ENCODE results near the gene NYNRIN. TPM values are rescaled to one million over a fixed set of nuclear protein-coding genes. Genes with fewer than 3 reads are reported as not detected.

NYNRIN gene
- total RNA-seq, 4 donors from 2014 or later, result 3.2 to 15.5 (median 10.3) TPM

DNA sequence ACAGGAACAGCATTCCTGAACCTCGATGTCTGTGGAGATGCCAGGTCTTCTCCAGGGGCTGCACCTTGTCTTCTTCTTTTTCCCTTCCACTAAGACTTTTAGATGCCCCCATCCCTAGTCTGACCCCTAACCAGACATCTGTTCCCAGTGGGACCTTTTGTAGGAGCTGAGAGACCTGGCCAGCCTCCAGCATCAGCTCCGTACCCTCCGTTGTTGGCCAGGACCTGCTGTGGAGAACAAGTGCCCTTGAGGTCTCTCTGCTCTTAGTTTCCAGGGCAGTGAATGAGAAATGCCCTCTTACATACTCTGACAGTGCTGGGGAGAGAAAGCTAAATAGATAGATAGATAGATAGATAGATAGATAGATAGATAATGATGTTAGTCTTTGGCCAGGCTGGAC lies 60.5 kb downstream of the NYNRIN start:
- H3K4me1 ChIP-seq, result no peaks in the 10 kb centered on the region
- H3K9me3 ChIP-seq, result no peaks in the 10 kb centered on the region
- H3K27me3 ChIP-seq, result no peaks in the 10 kb centered on the region
- DNase-seq, result no peak
- H3K27ac ChIP-seq, result no peak overlapping the region
- H3K36me3 ChIP-seq, result no peaks in the 10 kb centered on the region
- no peak for TF ChIP-seq CTCF (IDR thresholded peaks at IDR 0.05)
- TF ChIP-seq POLR2A (IDR thresholded peaks at IDR 0.05), result no peak
- H3K4me3 ChIP-seq, result no peak overlapping the region

GRCh38 chr14:24461336-24461735 lies 62.5 kb downstream of the NYNRIN start:
- no peaks in the 10 kb centered on the region for H3K36me3 ChIP-seq
- TF ChIP-seq POLR2A (IDR thresholded peaks at IDR 0.05) (no peak), CTCF (IDR thresholded peaks at IDR 0.05) (no peak)
- no peak overlapping the region for H3K27ac ChIP-seq
- no peaks in the 10 kb centered on the region for H3K4me1 ChIP-seq
- DNase-seq, result no peak
- no peaks in the 10 kb centered on the region for H3K9me3 ChIP-seq
- no peaks in the 10 kb centered on the region for H3K27me3 ChIP-seq
- no peak overlapping the region for H3K4me3 ChIP-seq

DNA sequence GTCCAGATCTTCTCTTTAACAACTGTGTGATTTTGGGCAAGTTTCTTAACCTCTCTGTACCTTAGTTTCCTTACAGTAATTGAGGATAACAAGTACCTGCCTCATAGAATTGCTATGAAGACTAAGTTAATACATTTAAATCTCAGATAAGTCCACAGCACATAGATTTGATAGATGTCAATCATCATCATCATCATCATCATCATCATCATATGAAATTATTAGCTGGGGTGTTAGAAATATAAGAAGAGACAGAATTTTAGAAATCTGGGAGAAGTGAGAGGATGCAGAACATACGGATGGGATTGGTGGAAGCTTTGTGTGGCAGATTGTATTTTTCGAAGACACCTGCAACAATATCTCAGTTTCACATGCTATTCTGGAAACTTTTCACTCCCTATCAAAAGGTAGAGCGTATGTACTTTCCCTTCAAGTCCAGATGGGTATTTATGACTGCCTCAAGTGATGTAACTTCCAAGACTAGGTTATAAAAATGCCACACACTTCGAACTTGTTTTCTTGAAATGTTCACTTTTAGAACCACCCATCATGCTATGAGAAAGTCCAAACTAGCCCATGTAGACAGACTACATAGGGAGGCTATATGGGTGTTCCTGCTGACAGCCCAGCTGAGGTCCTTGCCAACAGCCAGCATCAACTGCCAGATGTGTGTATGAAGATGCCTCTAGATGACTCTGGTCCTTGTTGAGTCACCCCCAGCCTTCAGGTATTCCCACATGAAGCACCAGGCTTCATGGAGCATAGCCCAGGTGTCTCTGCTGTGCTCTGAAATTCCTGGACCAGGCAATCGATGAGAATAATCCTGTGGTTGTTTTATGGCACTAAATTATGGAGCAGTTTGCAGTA lies 64.4 kb downstream of the NYNRIN start:
- no peak for DNase-seq
- no peak for TF ChIP-seq POLR2A (IDR thresholded peaks at IDR 0.05)
- TF ChIP-seq CTCF (IDR thresholded peaks at IDR 0.05), result no peak
- Histone ChIP-seq H3K9me3 (no peaks in the 10 kb centered on the region), H3K4me1 (no peaks in the 10 kb centered on the region), H3K27ac (no peak overlapping the region), H3K4me3 (no peak overlapping the region), H3K36me3 (no peaks in the 10 kb centered on the region), H3K27me3 (no peaks in the 10 kb centered on the region)

DNA sequence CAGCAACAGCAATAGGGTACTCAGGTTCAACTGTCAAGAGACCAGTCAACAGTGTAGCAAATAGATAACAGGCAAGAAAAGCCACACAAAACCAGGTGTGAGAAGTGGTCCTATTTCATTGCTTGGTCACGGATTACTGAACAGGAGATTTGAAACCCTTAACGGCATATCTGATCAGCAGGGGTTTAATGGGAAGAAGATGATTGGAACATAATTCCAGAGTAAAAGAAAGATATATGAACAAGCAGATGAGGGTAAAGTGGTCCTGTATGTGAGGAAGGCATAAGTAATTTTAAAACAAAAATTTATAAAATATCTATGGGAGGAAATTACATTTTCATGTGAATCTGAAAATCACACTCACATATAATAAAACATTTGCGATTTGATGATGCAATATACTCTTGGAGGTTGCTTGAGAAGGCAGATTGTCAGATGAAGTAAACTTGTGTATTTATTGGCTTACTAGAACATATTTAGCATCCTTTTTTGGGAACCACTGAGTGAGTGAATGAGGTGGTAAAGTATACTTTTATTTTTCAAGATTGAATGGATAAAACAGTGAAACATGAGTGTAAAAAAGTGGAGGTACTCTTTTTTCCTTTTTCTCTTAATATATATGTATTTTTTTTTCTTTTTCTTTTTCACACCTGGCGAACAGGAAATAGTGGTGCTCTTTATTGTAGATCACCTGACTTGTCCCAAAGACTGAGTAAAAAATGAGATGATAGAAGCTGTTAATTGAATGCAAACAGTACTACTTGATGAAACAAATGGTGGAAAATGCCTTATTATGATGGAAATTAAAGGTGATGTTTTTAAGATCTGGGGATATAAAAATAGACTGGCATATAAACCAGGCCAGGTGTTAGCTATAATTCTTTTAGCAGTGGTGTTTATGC lies 65.3 kb downstream of the NYNRIN start:
- H3K27me3 ChIP-seq, result no peaks in the 10 kb centered on the region
- H3K36me3 ChIP-seq, result no peaks in the 10 kb centered on the region
- H3K9me3 ChIP-seq, result no peaks in the 10 kb centered on the region
- H3K27ac ChIP-seq, result no peak overlapping the region
- no peak overlapping the region for H3K4me3 ChIP-seq
- no peak for DNase-seq
- TF ChIP-seq CTCF (IDR thresholded peaks at IDR 0.05) (no peak), POLR2A (IDR thresholded peaks at IDR 0.05) (no peak)
- H3K4me1 ChIP-seq, result no peaks in the 10 kb centered on the region

- H3K27me3 ChIP-seq, result no peaks in the 10 kb centered on the region
- TF ChIP-seq POLR2A (IDR thresholded peaks at IDR 0.05), result no peak
- no peak for TF ChIP-seq CTCF (IDR thresholded peaks at IDR 0.05)
Observed at GRCh38 chr14:24465368-24465767, 66.6 kb downstream of the NYNRIN start.

More at GRCh38 chr14:24465368-24465767, 66.6 kb downstream of the NYNRIN start:
- no peaks in the 10 kb centered on the region for H3K36me3 ChIP-seq
- H3K9me3 ChIP-seq, result no peaks in the 10 kb centered on the region
- no peak overlapping the region for H3K27ac ChIP-seq
- H3K4me1 ChIP-seq, result no peaks in the 10 kb centered on the region
- H3K4me3 ChIP-seq, result no peak overlapping the region
- DNase-seq, result no peak

Measured in Peyer's patch (tissue), 4 donors.